CD4-positive, alpha-beta T cell treated with Interleukin-4 for 1 hour (primary cell): ENCODE measurements around the gene PPAT.

Source experiments
- DNase-seq, 2 donors: peaks; one replicate each; pipeline ENCODE4 v3.0.0-alpha.2; 2020 to 2022

PPAT gene

DNA sequence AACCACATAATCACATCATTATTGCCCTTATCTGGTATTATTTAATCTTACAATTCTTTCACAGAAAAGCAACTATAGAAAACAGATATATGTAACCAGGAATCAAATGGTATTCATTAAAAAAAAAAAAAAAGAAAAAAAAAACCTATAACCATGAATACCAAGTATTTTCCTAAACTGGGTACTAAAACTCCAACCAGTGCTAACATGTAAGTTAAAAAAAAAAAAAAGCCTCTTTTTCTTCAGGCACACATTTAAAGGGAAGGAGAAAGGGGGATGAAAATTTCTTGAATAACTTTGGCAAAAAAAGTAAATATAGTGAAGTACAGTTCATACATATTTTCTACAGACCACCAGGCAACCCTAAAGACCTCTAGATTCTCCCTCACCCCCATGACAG, 2.1 kb downstream of the PPAT start:
- no peak for DNase-seq

GRCh38 chr4:56430203-56430602, 5.2 kb downstream of the PPAT start:
- no peak for DNase-seq

DNA sequence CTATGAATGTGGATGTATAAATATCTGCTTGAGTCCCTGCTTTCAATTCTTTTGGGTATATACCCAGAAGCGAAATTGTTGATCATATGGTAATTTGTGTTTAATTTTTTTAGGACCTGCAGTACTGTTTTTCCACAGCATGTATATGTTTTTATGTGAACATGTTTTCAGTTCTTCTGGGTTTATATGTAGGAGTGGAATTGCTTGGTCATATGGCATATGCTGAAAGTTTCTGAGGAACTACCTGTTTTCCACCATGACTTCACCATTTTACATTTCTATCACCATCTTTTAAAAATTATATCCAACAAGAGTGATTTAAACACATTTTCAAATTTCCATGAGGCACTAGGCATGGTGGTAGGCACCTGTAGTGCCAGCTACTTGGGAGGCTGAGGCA, 8.2 kb downstream of the PPAT start:
- DNase-seq = no peak

DNA sequence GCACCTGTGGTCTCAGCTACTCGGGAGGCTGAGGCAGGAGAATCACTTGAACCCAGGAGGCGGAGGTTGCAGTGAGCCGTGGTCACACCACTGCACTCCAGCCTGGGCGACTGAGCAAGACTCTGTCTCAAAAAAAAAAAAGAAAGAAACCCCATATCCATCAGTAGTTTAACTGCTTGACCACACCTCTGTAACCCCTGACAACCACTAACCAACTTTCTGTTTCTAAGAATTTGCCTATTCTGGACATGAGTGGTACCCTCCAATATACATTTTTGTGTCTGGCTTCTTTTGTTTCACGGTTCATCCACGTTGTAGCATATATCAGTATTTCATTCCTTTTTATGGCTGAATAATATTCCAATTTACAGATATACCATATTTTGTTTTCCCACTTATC, 9.1 kb downstream of the PPAT start:
- DNase-seq = no peak

GRCh38 chr4:56425518-56425917, 9.9 kb downstream of the PPAT start:
- no peak for DNase-seq

DNA sequence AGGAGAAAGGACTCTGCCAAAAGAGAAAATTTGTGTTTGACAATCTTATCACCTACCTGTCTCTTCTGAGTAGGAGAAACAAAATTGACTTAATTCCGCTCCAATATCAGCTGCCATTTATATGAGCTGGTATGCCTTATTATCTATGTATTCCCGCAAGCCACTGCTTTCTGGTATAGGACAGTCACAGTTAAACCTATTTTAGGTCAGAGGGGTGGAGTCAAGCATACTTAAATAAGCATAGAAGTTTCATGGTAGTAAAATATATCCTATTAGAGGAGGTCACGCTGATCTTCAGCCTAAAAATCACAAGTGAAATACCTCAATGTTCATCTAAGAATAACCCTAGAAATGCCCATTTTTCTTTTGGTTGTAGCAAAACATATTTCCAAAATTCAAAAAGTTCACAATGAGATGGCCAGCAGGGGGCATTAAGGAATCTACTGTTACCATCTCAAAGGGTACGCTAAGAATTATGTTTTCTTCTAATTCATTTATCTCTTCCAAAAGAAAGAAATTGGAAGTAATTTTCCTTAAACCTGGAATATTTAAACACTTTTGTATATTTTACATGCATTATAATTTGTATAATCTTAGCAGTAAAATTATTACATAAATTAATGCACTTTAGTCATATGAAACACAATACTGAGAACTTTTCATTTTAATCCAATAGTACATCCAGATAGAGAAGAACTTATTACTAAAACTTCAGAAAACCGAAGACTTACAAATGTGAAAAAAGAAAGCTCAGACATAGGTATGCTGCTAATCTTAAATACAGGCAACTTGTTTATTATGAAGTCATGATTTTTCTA, 10.5 kb downstream of the PPAT start:
- DNase-seq = peak; percentile 15 to 62

DNA sequence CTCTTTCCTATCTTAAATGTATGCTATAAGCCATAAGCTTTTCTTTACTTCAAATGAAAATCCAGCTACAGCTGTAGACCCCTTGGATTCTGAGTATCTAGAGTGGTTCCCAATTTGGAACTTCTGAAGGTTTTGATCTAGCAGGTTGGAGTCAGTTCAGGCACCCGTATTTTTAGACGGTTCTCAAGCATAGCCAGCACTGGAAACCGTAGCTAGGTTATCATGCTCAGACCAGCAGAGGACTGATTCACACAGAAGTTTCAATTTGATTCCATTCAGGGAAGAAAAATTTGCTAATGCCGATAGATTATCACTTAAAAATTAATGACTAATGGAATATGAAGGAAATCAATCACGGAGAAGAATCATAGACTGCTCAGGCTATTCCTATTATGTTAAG, 11.2 kb downstream of the PPAT start:
- DNase-seq = no peak

GRCh38 chr4:56417396-56417795, 18.0 kb downstream of the PPAT start:
- DNase-seq = no peak

DNA sequence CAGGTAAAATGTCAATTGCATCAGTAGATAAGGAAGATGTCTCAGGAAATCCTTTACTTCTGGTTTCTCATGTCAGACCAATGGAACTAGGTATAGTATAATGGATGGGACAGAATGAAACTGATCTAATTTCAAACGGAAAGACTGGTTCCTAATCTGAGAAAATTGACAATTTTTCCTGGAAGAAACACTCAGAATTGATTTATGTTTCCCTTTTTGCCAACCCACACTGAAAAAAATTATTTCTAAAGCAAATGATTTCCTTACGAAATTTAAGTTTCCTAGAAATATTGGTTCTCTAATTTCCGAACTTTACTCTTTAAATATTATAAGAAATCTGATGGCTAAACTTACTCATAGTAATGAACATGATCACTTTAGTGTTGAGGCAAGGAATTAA, 19.1 kb downstream of the PPAT start:
- no peak for DNase-seq

GRCh38 chr4:56414135-56414670, 21.2 kb downstream of the PPAT start:
- no peak for DNase-seq

GRCh38 chr4:56410247-56411062, 25.0 kb downstream of the PPAT start:
- no peak for DNase-seq

GRCh38 chr4:56409511-56410090, 25.8 kb downstream of the PPAT start:
- no peak for DNase-seq

- no peak for DNase-seq
These were observed 26.4 kb downstream of the PPAT start for GRCh38 chr4:56408978-56409377.

DNA sequence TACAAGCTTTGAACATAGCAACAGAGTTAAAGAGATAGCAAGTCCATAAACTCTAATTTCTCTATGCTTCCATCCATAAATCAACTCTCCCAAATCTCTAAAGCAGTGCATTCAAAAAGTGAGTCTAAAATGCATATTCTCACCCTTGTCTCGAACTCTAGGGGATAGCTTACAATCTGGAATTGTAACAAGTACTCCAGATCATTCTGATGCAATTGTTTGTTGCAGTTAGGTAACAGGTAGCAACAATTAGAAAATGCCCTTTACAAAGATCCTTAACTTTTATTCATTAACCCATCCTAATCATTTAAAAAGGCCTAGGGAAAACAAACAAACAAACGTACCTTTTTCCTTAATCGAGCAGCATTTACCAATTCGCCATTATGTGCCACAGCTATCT, 29.3 kb downstream of the PPAT start:
- DNase-seq = no peak

- no peak for DNase-seq
These were observed 30.4 kb downstream of the PPAT start for GRCh38 chr4:56405016-56405415.

DNA sequence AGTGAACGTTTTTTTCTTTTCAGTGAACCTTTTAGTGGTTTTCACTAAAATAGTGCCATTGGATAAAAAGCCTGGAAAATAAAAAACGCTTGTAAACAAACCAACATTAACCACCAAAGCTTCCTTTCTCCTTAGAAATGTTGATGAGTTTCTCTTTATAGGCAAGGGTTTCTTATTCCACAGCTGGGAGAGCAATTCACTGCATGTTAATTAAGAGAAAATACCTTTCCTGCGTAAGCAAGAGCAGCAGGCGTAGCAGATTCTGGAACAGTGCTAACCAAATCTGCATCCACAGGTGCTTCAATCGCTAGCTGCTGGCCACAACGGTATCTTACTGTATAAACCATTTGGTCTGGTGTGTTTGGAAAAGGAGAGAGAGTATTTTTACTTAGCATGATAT, 34.9 kb downstream of the PPAT start:
- DNase-seq = no peak

- no peak for DNase-seq
These were observed 44.1 kb downstream of the PPAT start for GRCh38 chr4:56391270-56391669.

GRCh38 chr4:56389558-56389957, 45.9 kb downstream of the PPAT start:
- DNase-seq = no peak

DNA sequence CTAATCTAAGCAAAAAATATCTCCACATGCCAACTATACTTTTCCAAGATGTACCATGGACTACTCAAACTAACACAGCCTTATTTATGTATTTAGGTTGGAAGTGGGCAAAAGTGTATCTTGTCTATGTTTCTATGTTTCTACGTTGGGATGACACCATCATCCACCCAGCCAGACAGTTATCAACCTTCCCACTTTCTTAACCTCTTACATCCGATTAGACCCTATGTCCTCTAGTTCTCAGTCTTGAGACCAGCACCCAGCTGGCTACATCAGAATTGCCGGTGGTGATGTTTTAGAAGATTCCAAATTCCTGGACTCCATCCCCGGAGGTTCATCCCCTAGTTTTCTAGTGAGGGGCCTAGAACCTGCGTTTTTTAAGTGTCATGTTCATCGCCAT, 47.1 kb downstream of the PPAT start:
- peak in 1 of 2 donors; percentile 3 for DNase-seq

- DNase-seq = peak; percentile 95 to 96
These were observed 48.1 kb downstream of the PPAT start, which contains the start of gene AASDH for GRCh38 chr4:56387023-56388001. AASDH (minus strand) TSS chr4:56387491; CDS start chr4:56384299, 3,192 bp downstream.

DNA sequence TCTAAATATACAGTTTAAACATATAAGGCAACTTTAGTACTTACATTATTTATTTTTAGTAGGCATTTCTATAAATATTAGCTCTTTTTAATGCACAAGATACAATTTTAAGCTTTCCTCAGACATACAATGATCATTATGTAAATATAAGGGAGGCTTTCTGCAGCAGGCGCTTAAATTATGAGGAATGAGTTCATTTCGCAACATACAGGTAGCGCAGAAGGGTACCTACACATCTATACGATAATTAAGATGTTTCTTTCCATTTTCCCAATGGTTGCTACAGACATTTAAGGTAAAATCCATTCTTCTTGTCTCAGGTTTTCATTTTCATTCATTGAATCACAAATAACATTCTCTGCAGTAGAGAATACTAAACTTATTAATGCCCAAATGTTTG, 49.3 kb downstream of the PPAT start:
- DNase-seq = no peak

DNA sequence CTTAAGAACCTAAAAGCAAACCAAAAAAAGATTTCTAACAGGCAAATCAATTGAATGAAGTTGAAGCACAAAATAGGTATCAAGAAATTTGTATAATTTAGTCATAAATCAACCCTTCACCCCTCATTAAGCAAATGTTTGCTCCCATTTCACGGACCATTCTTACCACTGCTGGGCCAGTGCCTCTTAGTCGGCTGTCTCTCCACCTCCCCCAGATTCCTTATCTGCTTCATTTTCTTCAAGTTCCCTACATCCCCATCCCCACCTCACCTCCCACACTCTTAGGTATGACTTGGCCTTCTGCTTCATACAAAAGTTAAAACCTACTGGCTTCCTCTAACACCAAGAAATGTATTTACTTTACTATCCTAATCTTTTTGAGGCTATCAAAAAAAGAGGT, 60.0 kb downstream of the PPAT start:
- no peak for DNase-seq
